GM21576 (cell line): ENCODE measurements around the gene MORN4.
A peak's percentile ranks its signal among the peaks of the same experiment; 100 is the strongest.
"Not testable (repeated sequence)": the region's sequence is repeated elsewhere in the genome, so short reads cannot be mapped to it uniquely, and the experiment has no call there.

Source experiments
- ATAC-seq: cut with Tn5 transposase; IDR thresholded peaks from one replicate; pipeline ENCODE4 v1.9.1; 2021; ENCODE audit warnings: mild to moderate bottlenecking, moderate library complexity; ENCODE audit not compliant: unreplicated experiment

The MORN4 gene

GRCh38 chr10:97642471-97643159 is 9.3 kb upstream of the MORN4 start:
- ATAC-seq = not testable (repeated sequence)

- no peak for ATAC-seq
Measured at GRCh38 chr10:97640868-97641811, 7.8 kb upstream of the MORN4 start.

- peak; percentile 97 for ATAC-seq
Measured at GRCh38 chr10:97640174-97640867, 7.0 kb upstream of the MORN4 start, which contains the start of gene PI4K2A. TSS of gene PI4K2A (plus strand) at chr10:97640671. CDS start at chr10:97640743, 72 bp downstream.

GRCh38 chr10:97639090-97639489 is 5.8 kb upstream of the MORN4 start:
- ATAC-seq = not testable (repeated sequence)

- ATAC-seq = no peak
Measured at GRCh38 chr10:97635577-97635976, 2.3 kb upstream of the MORN4 start.

- ATAC-seq = no peak
Measured at GRCh38 chr10:97633921-97634320, 621 bp upstream of the MORN4 start.

GRCh38 chr10:97631098-97631497 is 2.2 kb downstream of the MORN4 start:
- no peak for ATAC-seq

- ATAC-seq = no peak
Measured at GRCh38 chr10:97629289-97629688, 4.0 kb downstream of the MORN4 start.

GRCh38 chr10:97628228-97628627 is 5.1 kb downstream of the MORN4 start:
- ATAC-seq = no peak

- ATAC-seq = no peak
Measured at GRCh38 chr10:97627731-97628130, 5.6 kb downstream of the MORN4 start.

- no peak for ATAC-seq
Measured at GRCh38 chr10:97623277-97623676, 10.0 kb downstream of the MORN4 start.

- no peak for ATAC-seq
Measured at GRCh38 chr10:97618733-97619132, 14.6 kb downstream of the MORN4 start.

GRCh38 chr10:97618285-97618684 is 15.0 kb downstream of the MORN4 start:
- ATAC-seq = no peak

GRCh38 chr10:97612386-97612785 is 20.9 kb downstream of the MORN4 start:
- ATAC-seq = no peak

- ATAC-seq = no peak
Measured at GRCh38 chr10:97611473-97611872, 21.8 kb downstream of the MORN4 start.

GRCh38 chr10:97608991-97609561 is 24.2 kb downstream of the MORN4 start:
- no peak for ATAC-seq

- no peak for ATAC-seq
Measured at GRCh38 chr10:97607095-97607636, 26.1 kb downstream of the MORN4 start.

GRCh38 chr10:97601268-97602215 is 31.8 kb downstream of the MORN4 start:
- no peak for ATAC-seq

GRCh38 chr10:97600616-97601015 is 32.7 kb downstream of the MORN4 start:
- no peak for ATAC-seq

GRCh38 chr10:97599272-97599619 is 34.1 kb downstream of the MORN4 start:
- ATAC-seq = no peak
